Sigmoid colon (tissue), 7 donors: Measurements from ENCODE around the gene LYPD8. TPM values are rescaled to one million over a fixed set of nuclear protein-coding genes. Genes with fewer than 3 reads are reported as not detected.

ENCODE experiments used
- DNase-seq: peaks from one replicate; pipeline ENCODE4 v3.0.0-alpha.2; 2019
- H3K27ac ChIP-seq, 4 donors: fragments of 200-600 bp; sonication (generic); one replicate each; pipeline ENCODE4 v1.5.1; 2016 to 2019; ENCODE audit warnings: mild to moderate bottlenecking in 1 of 4
- H3K27me3 ChIP-seq, 3 donors: fragments of 200-600 bp; sonication (generic); one replicate each; pipeline ENCODE4 v1.5.1; 2019; ENCODE audit warnings: mild to moderate bottlenecking in 1 of 3
- H3K36me3 ChIP-seq, 4 donors: fragments of 200-600 bp; sonication (generic); one replicate each; pipeline ENCODE4 v1.5.1; 2016 to 2019
- H3K4me1 ChIP-seq, 4 donors: fragments of 200-600 bp; sonication (generic); one replicate each; pipeline ENCODE4 v1.5.1; 2017 to 2019
- H3K4me3 ChIP-seq, 4 donors: fragments of 200-600 bp; sonication (generic); one replicate each; pipeline ENCODE4 v1.5.1; 2017 to 2019; ENCODE audit warnings: mild to moderate bottlenecking in 2 of 4, moderate library complexity in 1 of 4
- H3K9me3 ChIP-seq, 4 donors: fragments of 200-600 bp in 3 of 4; sonication (generic) in 3 of 4; one replicate each; pipeline versions ENCODE4 v1.5.1 to v1.6.1; 2013 to 2019
- EP300 ChIP-seq, 4 donors: sonication (generic); formaldehyde crosslinking; IDR thresholded peaks; one replicate each; pipeline ENCODE4 v1.6.1; 2017; ENCODE audit warnings: antibody characterized with exemption in 4 of 4
- POLR2A ChIP-seq, 2 donors: fragments of 450-650 bp; IDR thresholded peaks; one replicate each; pipeline ENCODE4 v1.6.1; 2016; ENCODE audit warnings: antibody characterized with exemption in 2 of 2, mild to moderate bottlenecking in 2 of 2, moderate library complexity in 2 of 2
- POLR2AphosphoS5 ChIP-seq, 4 donors: sonication (generic); formaldehyde crosslinking; IDR thresholded peaks; one replicate each; pipeline ENCODE4 v1.6.1; 2017; ENCODE audit warnings: antibody characterized with exemption in 4 of 4
- WGBS, 2 donors: extraction: QIAGEN DNeasy Blood & Tissue Kit; methylation state at CpG; one replicate each; pipeline ENCODE4 v1.1.7; 2013; 5-methylcytosine and 5-hydroxymethylcytosine counted together
- intact Hi-C: fragments of 100-400 bp; cut with DNase I; formaldehyde crosslinking; loops from one replicate; pipeline ENCODE4 v1.15.1; 2023
- polyA plus RNA-seq, 3 donors: library from polyadenylated mRNA; stranded (reverse); fragments of 200-250 nt; gene quantifications; one replicate each; pipeline ENCODE4 v1.2.3, GENCODE V29; 2013
- total RNA-seq, 4 donors: library from RNA; depleted of rRNA; stranded (reverse); fragments of >200 nt; gene quantifications; one replicate each; pipeline ENCODE4 v1.1.0, GENCODE V29; 2016
- TF ChIP-seq, protein P1 (sequence below), 4 experiments: fragments of 450-650 bp in 3 of 4; fragments of 200-600 bp in 1 of 4; IDR thresholded peaks; one replicate each; pipeline ENCODE4 v1.5.1; 2016 to 2019; ENCODE audit warnings: antibody characterized with exemption in 4 of 4, mild to moderate bottlenecking in 3 of 4, moderate library complexity in 2 of 4
- donor health status: healthy with polysubstance abuse.
- donor health status: Bipolar disorder and iron deficiency.
- donor health status: healthy.

Gene LYPD8
- total and polyA plus RNA-seq, 7 donors = 0.36 to 237 (median 111) TPM; not detected in 2

GRCh38 chr1:248751635-248752034, 3.9 kb downstream of the LYPD8 start:
- no peaks in the 10 kb centered on the region for H3K27me3 ChIP-seq
- no peak overlapping the region for H3K27ac ChIP-seq
- H3K4me3 ChIP-seq = no peak overlapping the region
- no peaks in the 10 kb centered on the region for H3K9me3 ChIP-seq
- intact Hi-C loops = no loop called here
- no peaks in the 10 kb centered on the region for H3K36me3 ChIP-seq
- TF ChIP-seq POLR2AphosphoS5 (IDR thresholded peaks at IDR 0.05) (no peak), EP300 (IDR thresholded peaks at IDR 0.05) (no peak), POLR2A (IDR thresholded peaks at IDR 0.05) (no peak)
- TF ChIP-seq, protein P1, sequence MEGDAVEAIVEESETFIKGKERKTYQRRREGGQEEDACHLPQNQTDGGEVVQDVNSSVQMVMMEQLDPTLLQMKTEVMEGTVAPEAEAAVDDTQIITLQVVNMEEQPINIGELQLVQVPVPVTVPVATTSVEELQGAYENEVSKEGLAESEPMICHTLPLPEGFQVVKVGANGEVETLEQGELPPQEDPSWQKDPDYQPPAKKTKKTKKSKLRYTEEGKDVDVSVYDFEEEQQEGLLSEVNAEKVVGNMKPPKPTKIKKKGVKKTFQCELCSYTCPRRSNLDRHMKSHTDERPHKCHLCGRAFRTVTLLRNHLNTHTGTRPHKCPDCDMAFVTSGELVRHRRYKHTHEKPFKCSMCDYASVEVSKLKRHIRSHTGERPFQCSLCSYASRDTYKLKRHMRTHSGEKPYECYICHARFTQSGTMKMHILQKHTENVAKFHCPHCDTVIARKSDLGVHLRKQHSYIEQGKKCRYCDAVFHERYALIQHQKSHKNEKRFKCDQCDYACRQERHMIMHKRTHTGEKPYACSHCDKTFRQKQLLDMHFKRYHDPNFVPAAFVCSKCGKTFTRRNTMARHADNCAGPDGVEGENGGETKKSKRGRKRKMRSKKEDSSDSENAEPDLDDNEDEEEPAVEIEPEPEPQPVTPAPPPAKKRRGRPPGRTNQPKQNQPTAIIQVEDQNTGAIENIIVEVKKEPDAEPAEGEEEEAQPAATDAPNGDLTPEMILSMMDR (IDR thresholded peaks at IDR 0.05) = no peak
- WGBS, 2 donors = 87 to 91% methylated on average over 4 of the region's 4 CpGs
- DNase-seq = no peak
- H3K4me1 ChIP-seq = no peaks in the 10 kb centered on the region

- Histone ChIP-seq H3K4me3 (no peak overlapping the region), H3K27ac (no peak overlapping the region), H3K36me3 (no peaks in the 10 kb centered on the region), H3K27me3 (no peaks in the 10 kb centered on the region), H3K4me1 (no peaks in the 10 kb centered on the region), H3K9me3 (no peaks in the 10 kb centered on the region)
- DNase-seq = no peak
- 63 to 71% methylated on average over 5 of the region's 5 CpGs for WGBS, 2 donors
- TF ChIP-seq POLR2AphosphoS5 (IDR thresholded peaks at IDR 0.05) = no peak
- intact Hi-C loops = no loop called here
These were observed 4.4 kb downstream of the LYPD8 start for GRCh38 chr1:248751142-248751541.

GRCh38 chr1:248750496-248750895, 5.1 kb downstream of the LYPD8 start:
- Histone ChIP-seq H3K27ac (no peak overlapping the region), H3K27me3 (no peaks in the 10 kb centered on the region), H3K4me3 (no peak overlapping the region), H3K4me1 (no peaks in the 10 kb centered on the region), H3K36me3 (no peaks in the 10 kb centered on the region), H3K9me3 (no peaks in the 10 kb centered on the region)
- 88 to 89% methylated on average over 2 of the region's 2 CpGs for WGBS, 2 donors
- no peak for TF ChIP-seq POLR2AphosphoS5 (IDR thresholded peaks at IDR 0.05)
- TF ChIP-seq POLR2A (IDR thresholded peaks at IDR 0.05) = no peak
- no peak for TF ChIP-seq EP300 (IDR thresholded peaks at IDR 0.05)
- TF ChIP-seq, protein P1 (IDR thresholded peaks at IDR 0.05) = no peak
- no peak for DNase-seq
- intact Hi-C loops = no loop called here

DNA sequence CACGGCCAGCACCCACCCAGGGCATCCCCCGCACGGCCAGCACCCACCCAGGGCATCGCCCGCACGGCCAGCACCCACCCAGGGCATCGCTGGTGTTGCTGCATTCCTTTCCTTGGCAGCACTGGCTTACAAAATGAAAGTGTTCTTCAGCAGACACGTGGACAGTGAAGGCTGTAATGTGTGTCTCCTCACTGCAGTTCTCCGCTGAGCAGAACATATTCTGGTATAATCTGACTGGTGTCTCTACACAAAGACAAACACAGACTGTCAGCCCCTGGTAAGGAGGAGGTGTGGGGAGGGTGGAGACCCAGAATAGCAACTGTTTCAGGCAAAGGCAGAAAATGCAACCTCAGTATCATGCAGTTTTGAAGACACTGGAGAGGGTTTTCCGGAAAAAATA, 7.3 kb downstream of the LYPD8 start:
- TF ChIP-seq POLR2A (IDR thresholded peaks at IDR 0.05) = no peak
- TF ChIP-seq EP300 (IDR thresholded peaks at IDR 0.05) = no peak
- TF ChIP-seq, protein P1 (IDR thresholded peaks at IDR 0.05) = no peak
- TF ChIP-seq POLR2AphosphoS5 (IDR thresholded peaks at IDR 0.05) = no peak
- Histone ChIP-seq H3K36me3 (no peaks in the 10 kb centered on the region), H3K27ac (no peak overlapping the region), H3K4me1 (no peaks in the 10 kb centered on the region), H3K4me3 (no peak overlapping the region), H3K9me3 (no peaks in the 10 kb centered on the region), H3K27me3 (no peaks in the 10 kb centered on the region)
- intact Hi-C loops = no loop called here
- DNase-seq = no peak
- 91 to 92% methylated on average over 9 to 10 of the region's 10 CpGs for WGBS, 2 donors

DNA sequence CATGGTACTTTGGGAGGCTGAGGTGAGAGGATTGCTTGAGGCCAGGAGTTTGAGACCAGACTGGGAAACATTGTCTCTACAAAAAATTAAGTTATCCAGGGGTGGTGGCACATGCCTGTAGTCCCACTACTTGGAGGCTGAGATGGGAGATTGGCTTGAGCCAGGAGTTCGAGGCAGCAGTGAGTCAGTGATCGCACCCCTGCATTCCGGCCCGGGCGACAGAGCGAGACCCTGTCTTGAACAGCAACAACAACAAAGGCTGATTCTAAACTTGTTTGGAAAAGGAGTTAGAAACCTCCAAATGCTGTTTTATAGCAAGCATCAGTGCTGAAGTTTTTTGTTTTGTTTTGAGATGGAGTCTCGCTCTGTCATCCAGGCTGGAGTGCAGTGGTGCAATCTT, 14.7 kb downstream of the LYPD8 start:
- Histone ChIP-seq H3K4me3 (no peak overlapping the region), H3K4me1 (no peaks in the 10 kb centered on the region), H3K27ac (no peak overlapping the region), H3K36me3 (no peaks in the 10 kb centered on the region), H3K27me3 (no peaks in the 10 kb centered on the region), H3K9me3 (no peaks in the 10 kb centered on the region)
- intact Hi-C loops = no loop called here
- no peak for DNase-seq
- 96 to 97% methylated on average over 7 of the region's 7 CpGs for WGBS, 2 donors
- TF ChIP-seq, protein P1 (IDR thresholded peaks at IDR 0.05) = no peak
- TF ChIP-seq POLR2AphosphoS5 (IDR thresholded peaks at IDR 0.05) (no peak), EP300 (IDR thresholded peaks at IDR 0.05) (no peak), POLR2A (IDR thresholded peaks at IDR 0.05) (no peak)
